GM19193 (cell line): ENCODE results near the gene TRIM24.
A peak's percentile ranks its signal among the peaks of the same experiment; 100 is the strongest.

ENCODE experiments used
- POLR2A ChIP-seq: IDR thresholded peaks from 4 replicates; pipeline ENCODE4 v1.6.1; 2011; ENCODE audit not compliant: insufficient read depth, insufficient read length; ENCODE audit errors: extremely low read depth

TRIM24 gene

DNA sequence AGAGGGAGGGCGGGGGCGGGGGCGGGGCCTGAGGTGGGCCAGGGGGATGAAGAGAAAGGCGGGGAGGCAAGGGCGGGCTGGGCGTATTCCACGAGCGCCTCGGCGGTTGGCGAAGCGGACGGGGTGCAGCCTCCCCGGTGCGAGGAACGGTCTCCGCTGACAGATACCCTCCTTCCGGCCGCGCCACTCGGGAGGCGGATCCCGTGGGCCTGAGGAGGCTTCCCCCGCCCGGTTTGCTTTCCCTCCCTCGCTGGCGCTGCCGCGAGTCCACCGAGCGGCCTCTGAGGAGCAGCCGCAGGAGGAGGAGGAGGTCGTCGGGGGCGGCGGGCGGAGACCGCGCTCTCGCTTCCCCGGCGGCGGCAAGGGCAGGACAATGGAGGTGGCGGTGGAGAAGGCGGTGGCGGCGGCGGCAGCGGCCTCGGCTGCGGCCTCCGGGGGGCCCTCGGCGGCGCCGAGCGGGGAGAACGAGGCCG, at the start of gene TRIM24:
TRIM24 (plus strand) TSS at position 84 of the 473 bp plus-strand sequence; CDS start at position 374, 290 bp downstream.
- peak; percentile 86 for TF ChIP-seq POLR2A

GRCh38 chr7:138417078-138417700, 42.9 kb upstream of the TRIM24 start:
- TF ChIP-seq POLR2A, result no peak

DNA sequence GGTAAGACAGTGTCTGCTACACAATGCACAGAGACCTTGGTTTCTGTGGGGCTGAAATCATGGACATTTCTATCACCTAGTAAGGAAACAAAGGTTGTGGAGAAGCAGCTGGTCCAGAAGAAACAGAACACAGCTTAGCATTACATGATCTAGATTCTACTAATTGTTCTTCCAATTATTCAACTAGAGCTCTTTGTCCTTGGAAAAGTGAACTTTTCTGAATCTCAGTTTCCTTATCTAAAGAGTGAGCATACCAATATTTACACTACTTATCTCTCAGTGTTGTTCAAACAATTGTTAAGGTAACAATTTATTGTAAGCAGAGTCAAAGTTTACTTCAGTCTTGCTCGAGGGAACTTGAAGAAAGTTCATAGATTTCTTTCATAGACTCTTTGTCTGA, 42.3 kb upstream of the TRIM24 start:
- TF ChIP-seq POLR2A, result no peak

DNA sequence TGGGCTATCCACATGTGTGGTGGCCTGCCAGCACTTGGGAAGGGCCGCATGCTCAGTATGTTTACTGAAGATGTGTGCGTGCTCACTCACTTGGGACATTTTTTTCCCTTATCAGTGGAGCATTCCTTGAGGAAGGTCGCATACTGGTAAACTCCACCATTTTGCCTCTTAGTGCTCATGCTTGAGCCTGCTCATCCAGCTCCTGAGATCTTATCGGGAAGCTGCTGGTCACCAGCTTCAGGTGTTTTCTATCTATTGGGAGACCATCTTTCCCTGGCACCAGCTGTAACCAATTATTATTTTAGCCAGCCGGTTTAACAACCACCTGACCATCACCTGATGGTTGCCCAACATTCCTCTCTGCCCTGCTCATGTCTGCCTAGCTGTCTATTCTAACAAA, 35.0 kb upstream of the TRIM24 start:
- TF ChIP-seq POLR2A, result no peak

- no peak for TF ChIP-seq POLR2A
Observed at GRCh38 chr7:138429577-138430250, 30.3 kb upstream of the TRIM24 start.

- no peak for TF ChIP-seq POLR2A
Observed at GRCh38 chr7:138431517-138431916, 28.5 kb upstream of the TRIM24 start.

GRCh38 chr7:138433583-138434443, 26.2 kb upstream of the TRIM24 start:
- TF ChIP-seq POLR2A, result no peak

GRCh38 chr7:138434597-138435019, 25.5 kb upstream of the TRIM24 start:
- TF ChIP-seq POLR2A, result no peak

DNA sequence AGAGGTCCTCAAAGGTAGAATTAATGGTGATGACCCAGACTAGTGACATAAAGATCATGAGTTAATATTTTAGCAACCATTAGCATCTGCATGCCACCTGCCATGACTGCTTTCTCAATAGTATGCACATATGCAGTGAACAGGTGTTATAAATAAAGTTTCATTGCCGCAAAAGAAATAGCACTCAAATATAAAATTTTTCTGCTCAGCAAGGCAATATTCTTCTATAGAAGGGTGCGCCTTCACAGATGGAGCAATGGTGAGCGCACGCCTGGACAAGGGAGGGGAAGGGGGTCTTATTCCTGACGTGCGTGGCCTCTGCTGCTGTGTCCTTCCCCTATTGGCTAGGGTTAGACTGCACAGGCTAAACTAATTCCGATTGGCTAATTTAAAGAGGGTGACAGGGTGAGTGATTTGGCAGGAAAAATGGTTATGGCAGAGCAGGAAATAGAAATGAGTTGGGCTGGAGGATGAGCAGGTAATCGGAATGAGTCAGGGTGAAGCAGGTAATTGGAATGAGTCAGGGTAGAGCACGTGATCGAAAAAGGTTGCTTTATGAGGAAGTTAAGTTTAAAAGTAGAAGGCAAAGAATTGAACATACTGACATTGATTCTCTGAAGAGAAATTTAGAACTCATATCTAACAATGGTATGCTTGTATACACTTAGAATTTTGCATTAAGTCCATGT, 24.7 kb upstream of the TRIM24 start:
- no peak for TF ChIP-seq POLR2A

GRCh38 chr7:138436388-138436787, 23.7 kb upstream of the TRIM24 start:
- no peak for TF ChIP-seq POLR2A

DNA sequence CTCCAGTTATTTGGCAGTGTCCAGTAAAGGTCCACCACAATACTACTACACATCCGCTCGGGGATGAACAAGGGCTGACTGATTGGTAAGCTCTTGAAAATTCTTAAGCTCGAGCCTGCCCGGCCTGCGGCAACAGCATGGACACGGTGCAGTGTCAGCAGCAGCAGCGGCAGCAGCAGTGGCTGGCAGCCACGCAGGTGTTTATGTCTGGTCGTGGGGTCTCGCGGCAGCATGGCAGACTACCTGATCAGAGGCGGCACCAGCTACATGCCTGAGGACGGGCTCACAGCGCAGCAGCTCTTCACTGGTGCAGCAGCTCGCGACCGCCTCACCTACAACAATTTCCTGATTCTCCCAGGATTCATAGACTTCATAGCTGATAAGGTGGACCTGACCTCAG, 19.6 kb upstream of the TRIM24 start:
- TF ChIP-seq POLR2A, result no peak

GRCh38 chr7:138442822-138443221, 17.2 kb upstream of the TRIM24 start:
- TF ChIP-seq POLR2A, result no peak

- TF ChIP-seq POLR2A, result no peak
Observed at GRCh38 chr7:138449580-138449979, 10.5 kb upstream of the TRIM24 start.

DNA sequence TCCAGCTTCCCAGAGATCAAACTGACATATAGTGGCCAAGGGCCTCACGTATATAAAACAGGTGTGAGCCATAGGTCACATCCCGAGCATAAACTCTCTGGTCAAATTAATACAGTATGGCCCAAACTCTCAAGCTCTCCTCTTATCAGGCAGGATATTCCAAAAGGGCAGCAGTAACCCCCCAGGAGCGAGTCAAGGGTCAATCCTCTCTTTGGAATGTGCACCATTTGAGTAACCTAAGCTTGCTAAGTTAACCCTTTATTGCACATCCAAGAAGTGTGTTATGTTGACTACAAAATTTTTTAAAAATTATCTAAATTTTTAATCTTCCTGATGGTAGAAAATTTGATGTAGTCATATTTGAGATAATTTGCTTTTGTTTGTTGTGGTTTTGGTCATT, 4.5 kb upstream of the TRIM24 start:
- TF ChIP-seq POLR2A, result no peak

DNA sequence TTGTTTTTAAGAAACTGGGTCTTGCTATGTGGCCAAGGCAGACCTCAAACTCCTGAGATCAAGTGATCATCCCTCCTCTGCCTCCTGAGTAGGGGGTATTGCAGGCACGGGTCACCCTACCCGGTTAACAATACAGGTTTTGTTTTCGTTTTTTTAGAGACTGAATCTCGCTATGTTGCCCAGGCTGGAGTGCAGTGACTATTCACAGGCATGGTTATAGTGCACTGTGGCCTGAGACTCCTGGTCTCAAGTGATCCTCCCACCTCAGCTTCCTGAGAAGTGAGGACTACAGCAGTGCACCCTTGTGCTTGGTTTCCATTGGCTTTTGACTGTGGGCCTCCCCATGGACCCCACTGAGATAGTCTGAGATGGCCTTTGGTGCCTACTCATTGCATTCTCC, 3.8 kb upstream of the TRIM24 start:
- no peak for TF ChIP-seq POLR2A

GRCh38 chr7:138458576-138459412, 1.3 kb upstream of the TRIM24 start:
- no peak for TF ChIP-seq POLR2A
